CD8-positive, alpha-beta memory T cell (primary cell): Measurements from ENCODE around the gene PDGFRB. TPM values are rescaled to one million over a fixed set of nuclear protein-coding genes. Genes with fewer than 3 reads are reported as not detected.

Experiments used
- CTCF ChIA-PET: fragments of 350-600 bp; sonication (Branson Sonifier 250); formaldehyde crosslinking; loops from one replicate; lab custom pipeline; 2021; ENCODE audit warnings: antibody characterized with exemption; lab: Charles Lee
- POLR2A ChIA-PET: fragments of 350-600 bp; sonication (Branson Sonifier 250); formaldehyde crosslinking; loops from one replicate; lab custom pipeline; 2021; ENCODE audit warnings: antibody characterized with exemption; lab: Charles Lee
- DNase-seq, 5 donors: peaks; one replicate each; pipeline versions ENCODE4 v3.0.0 to v3.0.0-alpha.2; 2020 to 2022; ENCODE audit warnings: mixed read lengths in 1 of 5
- H3K27ac ChIP-seq: one replicate; pipeline ENCODE4 v1.7.0; 2013; ENCODE audit warnings: low read depth, mild to moderate bottlenecking, low read length, moderate library complexity
- H3K27me3 ChIP-seq: 2 replicates; pipeline ENCODE4 v1.7.0; 2013; ENCODE audit warnings: low read length, mild to moderate bottlenecking; ENCODE audit not compliant: insufficient read depth, poor library complexity, severe bottlenecking
- H3K36me3 ChIP-seq: 2 replicates; pipeline ENCODE4 v1.7.0; 2013; ENCODE audit warnings: mild to moderate bottlenecking, low read length, moderate library complexity; ENCODE audit not compliant: insufficient read depth
- H3K4me1 ChIP-seq: 2 replicates; pipeline ENCODE4 v1.7.0; 2013; ENCODE audit warnings: mild to moderate bottlenecking, low read length, moderate library complexity; ENCODE audit not compliant: insufficient read depth
- H3K4me3 ChIP-seq: 2 replicates; pipeline ENCODE4 v1.7.0; 2013; ENCODE audit warnings: mild to moderate bottlenecking, low read length
- H3K9me3 ChIP-seq: 2 replicates; pipeline ENCODE4 v1.7.0; 2013; ENCODE audit warnings: mild to moderate bottlenecking, low read length
- H3K27ac Mint-ChIP-seq, 8 donors: one replicate each; pipeline ENCODE4 v1.8.0; 2020 to 2021; ENCODE audit warnings: mixed read lengths in 8 of 8, mild to moderate bottlenecking in 6 of 8, inconsistent platforms in 3 of 8, moderate library complexity in 3 of 8
- H3K27me3 Mint-ChIP-seq, 2 donors: one replicate each; pipeline ENCODE4 v1.8.0; 2020 to 2021; ENCODE audit warnings: mixed read lengths in 2 of 2, mild to moderate bottlenecking in 1 of 2, moderate library complexity in 1 of 2
- H3K36me3 Mint-ChIP-seq, 3 donors: one replicate each; pipeline ENCODE4 v1.8.0; 2020 to 2021; ENCODE audit warnings: mixed read lengths in 3 of 3, inconsistent platforms in 1 of 3, mild to moderate bottlenecking in 1 of 3
- H3K4me1 Mint-ChIP-seq, 3 donors: one replicate each; pipeline ENCODE4 v1.8.0; 2020 to 2021; ENCODE audit warnings: mixed read lengths in 3 of 3, inconsistent platforms in 1 of 3, mild to moderate bottlenecking in 1 of 3
- H3K4me3 Mint-ChIP-seq, 7 donors: one replicate each; pipeline ENCODE4 v1.8.0; 2020 to 2021; ENCODE audit warnings: mixed read lengths in 7 of 7, mild to moderate bottlenecking in 6 of 7, moderate library complexity in 4 of 7, inconsistent platforms in 2 of 7
- H3K9me3 Mint-ChIP-seq, 5 donors: one replicate each; pipeline ENCODE4 v1.8.0; 2020 to 2022; ENCODE audit warnings: mixed read lengths in 5 of 5, mild to moderate bottlenecking in 3 of 5, moderate library complexity in 2 of 5, inconsistent platforms in 1 of 5
- polyA plus RNA-seq: library from polyadenylated mRNA; unstranded; fragments of 300-500 nt; fragmentation: Illumina TruSeq; gene quantifications from one replicate; pipeline ENCODE4 v1.2.3, GENCODE V29; 2021
- total RNA-seq, 2 experiments: library from RNA; stranded (reverse); gene quantifications; one replicate each; pipeline ENCODE4 v1.2.3, GENCODE V29; 2021

The PDGFRB gene
- total and polyA plus RNA-seq, 3 experiments from 2014 or later: 0.66 to 2.0 (median 0.81) TPM

DNA sequence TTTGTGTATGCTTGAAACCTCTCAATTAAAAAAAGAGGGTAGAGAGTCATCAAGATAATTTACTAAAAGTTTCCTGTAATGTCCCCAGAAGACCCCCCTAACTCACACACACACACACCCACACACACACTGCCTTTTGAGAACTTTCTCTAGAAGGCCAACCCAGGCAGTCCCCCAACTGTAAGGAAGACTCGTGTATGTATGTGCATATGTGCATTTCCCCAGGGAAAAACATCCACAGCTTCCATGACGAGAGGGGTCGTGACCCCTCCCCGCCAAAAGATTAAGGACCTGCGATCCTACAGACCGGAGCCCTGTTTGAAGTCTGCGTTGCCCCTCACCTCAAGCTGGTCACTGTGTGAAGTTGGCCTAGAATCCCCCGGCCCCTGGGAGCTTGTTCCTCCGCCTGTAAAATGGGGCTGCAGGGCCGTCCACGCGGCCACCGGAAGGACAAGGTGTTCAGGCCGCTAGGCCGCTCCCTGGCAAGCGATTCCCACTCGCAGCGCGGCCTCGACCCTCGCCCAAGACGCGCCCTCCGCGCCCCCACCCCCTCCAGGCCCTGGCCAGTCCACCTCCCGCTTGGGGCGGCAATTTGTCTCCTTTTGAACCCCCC lies 10.5 kb upstream of the PDGFRB start:
- ChIA-PET POLR2A (no interaction called here), CTCF (no interaction called here)
- H3K9me3 Mint-ChIP-seq: no peaks in the 10 kb centered on the region
- H3K36me3 Mint-ChIP-seq: no peaks in the 10 kb centered on the region
- no peak for DNase-seq
- peaks cover 0 to 2% (median 0%) of the 10 kb centered on the region in 3 donors for H3K4me1 Mint-ChIP-seq
- no peak overlapping the region for H3K4me3 Mint-ChIP-seq
- no peak overlapping the region for H3K27ac ChIP-seq
- H3K4me1 ChIP-seq: no peaks in the 10 kb centered on the region
- peak overlapping the region in 2 of 8 donors; percentile 7 to 90 for H3K27ac Mint-ChIP-seq
- H3K4me3 ChIP-seq: no peak overlapping the region
- peaks cover 8% of the 10 kb centered on the region for H3K27me3 ChIP-seq
- no peaks in the 10 kb centered on the region for H3K36me3 ChIP-seq
- H3K27me3 Mint-ChIP-seq: peaks cover 37 to 52% of the 10 kb centered on the region in 2 donors
- H3K9me3 ChIP-seq: no peaks in the 10 kb centered on the region

DNA sequence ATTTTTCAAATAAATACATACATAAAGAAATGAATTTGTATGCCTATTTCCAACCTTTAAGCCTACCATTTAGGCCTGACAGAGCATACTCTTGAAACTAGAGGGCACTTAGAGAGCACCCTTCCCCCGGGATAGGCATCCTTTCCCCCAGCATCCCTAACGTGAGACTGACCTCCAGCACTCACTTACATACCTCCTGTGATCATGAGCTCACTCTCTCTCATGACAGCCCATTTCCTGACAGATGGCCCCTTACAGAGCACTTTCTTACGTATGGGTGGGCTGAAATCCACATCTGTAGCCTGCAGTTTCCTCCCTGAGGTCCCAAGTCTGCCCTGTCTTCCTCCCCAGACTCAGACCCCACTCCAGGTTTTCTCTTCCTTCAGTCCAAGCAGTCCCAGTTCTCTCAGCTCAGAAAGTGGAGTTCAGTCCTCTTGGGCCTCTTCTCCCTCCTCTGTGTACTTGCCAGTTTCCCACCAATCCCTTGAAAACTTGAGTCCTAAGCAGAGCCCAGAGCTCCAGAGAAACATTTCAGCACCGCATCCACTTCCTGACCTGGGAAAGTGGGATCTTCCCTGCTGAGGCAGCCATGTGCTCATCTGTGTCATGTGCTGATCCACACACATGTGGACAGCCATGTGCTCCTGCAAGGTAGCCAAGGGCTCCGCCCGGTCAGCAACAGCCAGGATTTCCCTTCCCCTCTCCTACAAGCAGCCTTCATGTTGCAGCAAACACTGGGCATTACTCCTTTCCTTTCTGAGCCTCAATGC lies 8.8 kb upstream of the PDGFRB start:
- H3K36me3 Mint-ChIP-seq: no peaks in the 10 kb centered on the region
- Histone ChIP-seq H3K9me3 (no peaks in the 10 kb centered on the region), H3K4me1 (no peaks in the 10 kb centered on the region), H3K36me3 (no peaks in the 10 kb centered on the region), H3K4me3 (no peak overlapping the region), H3K27me3 (peaks cover 8% of the 10 kb centered on the region), H3K27ac (no peak overlapping the region)
- peak overlapping the region in 2 of 8 donors; percentile 31 to 48 for H3K27ac Mint-ChIP-seq
- no peak for DNase-seq
- ChIA-PET POLR2A (no interaction called here), CTCF (interaction anchor here (1.5 to 1.8 kb wide), 2 partner anchors 11 to 66 kb away, joined by 4 to 5 read pairs; no protein-coding TSS in a partner anchor)
- no peaks in the 10 kb centered on the region for H3K9me3 Mint-ChIP-seq
- peaks cover 25 to 35% of the 10 kb centered on the region in 2 donors for H3K27me3 Mint-ChIP-seq
- H3K4me1 Mint-ChIP-seq: peaks cover 0 to 2% (median 0%) of the 10 kb centered on the region in 3 donors
- H3K4me3 Mint-ChIP-seq: peak overlapping the region in 1 of 7 donors; percentile 7

DNA sequence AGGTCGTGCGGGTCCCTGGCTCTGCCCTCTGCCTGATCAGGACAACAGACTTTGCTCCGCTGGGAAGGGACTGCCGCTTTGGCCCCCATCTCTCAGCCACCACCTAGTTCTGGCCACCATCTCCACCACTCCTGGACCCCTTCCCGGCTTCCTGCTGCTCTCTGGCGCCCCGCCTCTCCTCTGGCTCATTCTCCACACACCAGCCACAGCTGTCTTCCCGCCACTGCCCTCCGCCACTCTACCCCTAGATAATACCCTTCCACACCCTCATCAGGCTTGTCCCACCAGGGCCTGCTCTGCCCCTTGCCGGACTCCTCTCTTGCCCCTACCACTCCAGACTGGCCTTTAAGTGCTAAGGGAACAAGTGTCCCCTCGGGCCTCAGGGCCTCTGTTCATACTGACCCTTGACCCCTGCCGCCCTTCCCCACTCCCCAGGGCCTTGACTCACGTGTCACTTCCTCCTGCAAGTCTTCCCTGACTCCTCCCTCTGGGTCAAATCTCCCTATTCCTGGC lies 8.0 kb upstream of the PDGFRB start:
- no peak overlapping the region for H3K4me3 ChIP-seq
- H3K9me3 ChIP-seq: no peaks in the 10 kb centered on the region
- Mint-ChIP-seq H3K27me3 (peaks cover 26 to 28% of the 10 kb centered on the region in 2 donors), H3K27ac (no peak overlapping the region), H3K4me3 (no peak overlapping the region), H3K4me1 (peaks cover 0 to 2% (median 0%) of the 10 kb centered on the region in 3 donors), H3K36me3 (no peaks in the 10 kb centered on the region), H3K9me3 (no peaks in the 10 kb centered on the region)
- H3K27me3 ChIP-seq: peaks cover 8% of the 10 kb centered on the region
- no peaks in the 10 kb centered on the region for H3K4me1 ChIP-seq
- ChIA-PET POLR2A (no interaction called here), CTCF (interaction anchor here (0.8 to 2.2 kb wide), 7 partner anchors 9 to 270 kb away, joined by 3 to 13 read pairs (median 4); no protein-coding TSS in a partner anchor)
- H3K27ac ChIP-seq: no peak overlapping the region
- DNase-seq: no peak
- H3K36me3 ChIP-seq: no peaks in the 10 kb centered on the region

DNA sequence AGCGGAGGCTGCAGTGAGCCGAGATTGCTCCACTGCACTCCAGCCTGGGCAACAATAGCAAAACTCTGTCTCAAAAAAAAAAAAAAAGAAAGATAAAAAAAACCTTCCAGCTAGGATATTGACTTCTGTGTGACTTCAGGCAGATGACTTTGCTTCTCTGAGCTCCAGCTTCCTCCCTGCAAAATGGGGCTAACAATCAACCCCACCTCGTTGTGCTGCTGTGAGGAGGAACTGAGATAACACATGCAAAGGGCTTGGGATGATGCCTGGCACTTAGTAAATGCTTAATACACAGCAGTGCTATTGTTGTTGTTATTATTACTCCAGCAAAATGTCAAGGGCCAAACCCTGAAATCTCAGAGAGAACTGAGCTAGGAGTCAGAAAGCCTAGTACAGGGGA lies 7.4 kb upstream of the PDGFRB start:
- H3K9me3 ChIP-seq: no peaks in the 10 kb centered on the region
- CTCF ChIA-PET: interaction anchor here (0.8 to 2.2 kb wide), 8 partner anchors 10 to 271 kb away, joined by 3 to 13 read pairs (median 4); no protein-coding TSS in a partner anchor
- Mint-ChIP-seq H3K4me1 (peaks cover 0 to 2% (median 0%) of the 10 kb centered on the region in 3 donors), H3K27ac (no peak overlapping the region), H3K4me3 (no peak overlapping the region), H3K36me3 (no peaks in the 10 kb centered on the region), H3K9me3 (no peaks in the 10 kb centered on the region), H3K27me3 (peaks cover 22 to 23% of the 10 kb centered on the region in 2 donors)
- no peaks in the 10 kb centered on the region for H3K36me3 ChIP-seq
- H3K27ac ChIP-seq: no peak overlapping the region
- no peak for DNase-seq
- peaks cover 8% of the 10 kb centered on the region for H3K27me3 ChIP-seq
- POLR2A ChIA-PET: no interaction called here
- no peaks in the 10 kb centered on the region for H3K4me1 ChIP-seq
- no peak overlapping the region for H3K4me3 ChIP-seq

DNA sequence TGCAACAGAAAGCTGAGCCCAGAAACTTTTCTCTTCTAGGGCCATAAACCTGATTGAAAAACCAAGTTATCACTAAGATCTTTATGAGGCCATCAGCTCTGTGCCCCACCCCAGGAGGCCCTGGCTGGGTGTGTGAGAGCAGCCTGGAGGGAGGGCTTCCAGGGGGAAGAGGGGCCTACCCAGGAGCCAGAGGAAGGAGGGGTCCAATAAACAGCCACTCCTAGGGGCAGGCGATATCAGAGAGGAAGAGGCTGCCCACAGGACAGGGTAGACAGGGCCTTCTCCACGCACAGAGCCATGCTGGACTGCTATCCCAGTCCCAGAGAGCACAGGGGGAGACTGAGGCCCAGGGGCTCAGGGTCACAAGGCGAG lies 6.5 kb upstream of the PDGFRB start:
- Histone ChIP-seq H3K27me3 (no peaks in the 10 kb centered on the region), H3K27ac (no peak overlapping the region), H3K36me3 (no peaks in the 10 kb centered on the region), H3K4me3 (no peak overlapping the region), H3K9me3 (no peaks in the 10 kb centered on the region), H3K4me1 (no peaks in the 10 kb centered on the region)
- ChIA-PET POLR2A (no interaction called here), CTCF (interaction anchor here (0.9 to 2.2 kb wide), 8 partner anchors 11 to 278 kb away, joined by 3 to 13 read pairs (median 4); no protein-coding TSS in a partner anchor)
- DNase-seq: no peak
- no peaks in the 10 kb centered on the region for H3K4me1 Mint-ChIP-seq
- no peaks in the 10 kb centered on the region for H3K36me3 Mint-ChIP-seq
- no peaks in the 10 kb centered on the region for H3K9me3 Mint-ChIP-seq
- H3K27ac Mint-ChIP-seq: no peak overlapping the region
- no peak overlapping the region for H3K4me3 Mint-ChIP-seq
- peaks cover 21 to 23% of the 10 kb centered on the region in 2 donors for H3K27me3 Mint-ChIP-seq

DNA sequence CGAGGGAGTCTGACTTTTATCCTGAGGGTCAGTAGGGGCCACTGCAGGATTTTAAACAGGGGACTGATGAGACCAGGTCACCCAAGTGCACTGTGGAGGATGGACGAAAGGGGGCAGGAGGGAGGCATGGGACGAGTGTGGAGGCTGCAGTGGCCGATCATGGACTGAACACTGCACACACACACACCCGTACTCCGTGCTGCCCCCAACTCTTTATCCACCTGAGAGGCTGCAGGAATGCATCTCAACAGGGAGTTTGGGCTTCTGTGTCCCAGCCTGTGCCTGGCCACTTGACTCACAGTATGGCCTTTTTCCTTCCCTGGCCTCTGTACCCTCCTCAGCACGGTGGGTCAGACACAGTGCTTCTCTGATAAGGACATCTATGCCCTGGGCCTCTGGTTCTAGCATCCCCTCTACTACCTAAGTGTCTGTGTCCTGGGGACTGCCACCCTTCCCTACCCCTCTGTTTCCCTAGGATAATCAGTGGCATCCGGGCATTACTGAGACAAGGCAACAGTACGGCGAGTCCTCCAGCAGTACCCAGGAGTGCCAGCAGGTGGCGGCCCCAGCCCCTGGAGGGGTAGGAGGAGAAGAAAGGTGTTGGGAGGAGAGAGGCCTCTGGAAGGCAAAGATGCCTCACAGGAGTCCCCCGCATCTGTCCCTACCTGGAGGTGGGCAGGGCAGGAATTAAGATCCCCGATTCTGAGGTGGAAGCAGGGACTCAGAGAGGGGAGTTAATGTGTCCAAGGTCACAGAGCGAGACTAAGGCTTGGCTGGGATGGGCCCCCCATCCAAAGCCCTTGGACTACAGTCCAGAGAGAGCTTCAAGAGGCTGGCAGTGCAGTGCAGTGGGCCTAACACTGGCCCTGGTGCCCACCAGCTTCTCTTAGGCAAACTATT lies 5.8 kb upstream of the PDGFRB start:
- no peaks in the 10 kb centered on the region for H3K36me3 Mint-ChIP-seq
- no peaks in the 10 kb centered on the region for H3K9me3 Mint-ChIP-seq
- no peaks in the 10 kb centered on the region for H3K36me3 ChIP-seq
- POLR2A ChIA-PET: no interaction called here
- CTCF ChIA-PET: interaction anchor here (0.9 to 2.2 kb wide), 8 partner anchors 11 to 279 kb away, joined by 3 to 13 read pairs (median 5); no protein-coding TSS in a partner anchor
- peak; percentile 42 to 79 (median 61) for DNase-seq
- peak overlapping the region in 1 of 8 donors; percentile 29 for H3K27ac Mint-ChIP-seq
- H3K4me3 ChIP-seq: no peak overlapping the region
- no peak overlapping the region for H3K4me3 Mint-ChIP-seq
- H3K9me3 ChIP-seq: no peaks in the 10 kb centered on the region
- H3K27me3 ChIP-seq: no peaks in the 10 kb centered on the region
- peaks cover 23 to 24% of the 10 kb centered on the region in 2 donors for H3K27me3 Mint-ChIP-seq
- H3K4me1 Mint-ChIP-seq: peaks cover 0 to under 1% (median 0%) of the 10 kb centered on the region in 3 donors
- H3K27ac ChIP-seq: no peak overlapping the region
- no peaks in the 10 kb centered on the region for H3K4me1 ChIP-seq

DNA sequence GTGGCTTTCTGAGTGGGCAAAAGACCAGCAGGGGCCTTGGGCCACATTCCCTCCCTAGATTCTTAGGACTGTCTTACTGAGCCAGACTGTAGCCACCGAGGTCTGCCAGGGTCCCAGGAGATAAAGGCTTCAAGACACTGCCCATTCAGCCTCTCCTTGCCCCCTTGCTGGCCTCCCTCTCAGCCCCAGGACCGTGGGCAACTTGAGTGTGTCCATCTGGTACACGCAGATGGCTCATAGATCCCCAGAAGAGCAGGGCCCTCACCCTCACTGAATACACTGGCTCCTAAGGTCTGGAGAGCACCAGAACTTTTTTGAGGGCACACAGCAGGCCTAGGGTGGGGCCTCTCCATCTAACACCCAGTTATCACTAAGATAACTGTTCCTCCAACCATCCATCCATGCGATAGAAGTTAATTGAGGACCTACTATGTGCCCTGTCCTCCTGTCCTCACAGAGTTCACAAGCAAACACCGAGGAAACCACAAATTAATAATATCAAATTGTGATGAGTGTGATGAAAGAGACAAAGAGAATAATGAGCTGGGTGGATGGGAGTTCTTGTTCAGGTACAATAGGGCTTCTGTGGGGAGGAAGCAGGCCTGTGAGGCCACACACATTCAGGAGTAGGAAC lies 4.9 kb upstream of the PDGFRB start:
- Histone ChIP-seq H3K36me3 (no peaks in the 10 kb centered on the region), H3K9me3 (no peaks in the 10 kb centered on the region), H3K27me3 (no peaks in the 10 kb centered on the region), H3K4me1 (peaks cover 6% of the 10 kb centered on the region), H3K27ac (no peak overlapping the region), H3K4me3 (no peak overlapping the region)
- no peak for DNase-seq
- Mint-ChIP-seq H3K4me1 (peaks cover 6 to 10% (median 7%) of the 10 kb centered on the region in 3 donors), H3K27ac (no peak overlapping the region), H3K4me3 (peak overlapping the region in 1 of 7 donors; percentile 10), H3K27me3 (peaks cover 16 to 22% of the 10 kb centered on the region in 2 donors), H3K36me3 (no peaks in the 10 kb centered on the region), H3K9me3 (no peaks in the 10 kb centered on the region)
- ChIA-PET POLR2A (no interaction called here), CTCF (interaction anchor here (1.5 to 1.7 kb wide), 2 partner anchors 58 to 274 kb away, joined by 3 to 6 read pairs; no protein-coding TSS in a partner anchor)
